Fibroblast of villous mesenchyme (primary cell): ENCODE data around the gene NTF3. TPM values are rescaled to one million over a fixed set of nuclear protein-coding genes. Genes with fewer than 3 reads are reported as not detected.
"Not testable (repeated sequence)": the region's sequence is repeated elsewhere in the genome, so short reads cannot be mapped to it uniquely, and the experiment has no call there.

Experiments used
- DNase-seq: peaks from one replicate; pipeline ENCODE4 v3.0.0-alpha.2; 2010; ENCODE audit warnings: low read depth
- H3K4me3 ChIP-seq: 2 replicates; pipeline ENCODE4 v1.5.1; 2011; ENCODE audit warnings: low read depth, mild to moderate bottlenecking, low read length
- CTCF ChIP-seq: IDR thresholded peaks from 2 replicates; pipeline ENCODE4 v1.5.1; 2012; ENCODE audit warnings: low read depth, mild to moderate bottlenecking, low read length; ENCODE audit not compliant: insufficient read depth
- total RNA-seq: library from RNA; depleted of rRNA; stranded (reverse); fragments of >200 nt; gene quantifications from 2 replicates; pipeline ENCODE4 v1.2.3, GENCODE V29; 2012

The NTF3 gene
- total RNA-seq, 1 donor, result 2.2 TPM

- H3K4me3 ChIP-seq, result no peak overlapping the region
- no peak for DNase-seq
- no peak for TF ChIP-seq CTCF
Measured at GRCh38 chr12:5524769-5525436, 93.0 kb downstream of the NTF3 start.

- no peak overlapping the region for H3K4me3 ChIP-seq
- no peak for TF ChIP-seq CTCF
- no peak for DNase-seq
Measured at GRCh38 chr12:5525783-5526367, 94.0 kb downstream of the NTF3 start.

- no peak for TF ChIP-seq CTCF
- no peak overlapping the region for H3K4me3 ChIP-seq
- no peak for DNase-seq
Measured at GRCh38 chr12:5533368-5533767, 101.5 kb downstream of the NTF3 start.

- no peak for DNase-seq
- TF ChIP-seq CTCF, result no peak
- no peak overlapping the region for H3K4me3 ChIP-seq
Measured at GRCh38 chr12:5534426-5535199, 102.7 kb downstream of the NTF3 start.

- H3K4me3 ChIP-seq, result no peak overlapping the region
- TF ChIP-seq CTCF, result no peak
- no peak for DNase-seq
Measured at GRCh38 chr12:5535541-5535940, 103.6 kb downstream of the NTF3 start.

- not testable (repeated sequence) for DNase-seq, H3K4me3 ChIP-seq
Measured at GRCh38 chr12:5537026-5537615, 105.2 kb downstream of the NTF3 start.

- DNase-seq, result no peak
- H3K4me3 ChIP-seq, result no peak overlapping the region
- no peak for TF ChIP-seq CTCF
Measured at GRCh38 chr12:5537771-5538170, 105.9 kb downstream of the NTF3 start.
